C4-2B (cell line): ENCODE data around the gene CDC42SE2.

Source experiments
- ZFX ChIP-seq: fragments of 450-650 bp; IDR thresholded peaks from 2 replicates; pipeline ENCODE4 v1.6.1; 2017
- TF ChIP-seq, protein P1 (sequence below): fragments of 450-650 bp; conservative IDR thresholded peaks from 2 replicates; pipeline ENCODE4 v1.5.1; 2017; ENCODE audit warnings: mild to moderate bottlenecking

- TF ChIP-seq, protein P1, sequence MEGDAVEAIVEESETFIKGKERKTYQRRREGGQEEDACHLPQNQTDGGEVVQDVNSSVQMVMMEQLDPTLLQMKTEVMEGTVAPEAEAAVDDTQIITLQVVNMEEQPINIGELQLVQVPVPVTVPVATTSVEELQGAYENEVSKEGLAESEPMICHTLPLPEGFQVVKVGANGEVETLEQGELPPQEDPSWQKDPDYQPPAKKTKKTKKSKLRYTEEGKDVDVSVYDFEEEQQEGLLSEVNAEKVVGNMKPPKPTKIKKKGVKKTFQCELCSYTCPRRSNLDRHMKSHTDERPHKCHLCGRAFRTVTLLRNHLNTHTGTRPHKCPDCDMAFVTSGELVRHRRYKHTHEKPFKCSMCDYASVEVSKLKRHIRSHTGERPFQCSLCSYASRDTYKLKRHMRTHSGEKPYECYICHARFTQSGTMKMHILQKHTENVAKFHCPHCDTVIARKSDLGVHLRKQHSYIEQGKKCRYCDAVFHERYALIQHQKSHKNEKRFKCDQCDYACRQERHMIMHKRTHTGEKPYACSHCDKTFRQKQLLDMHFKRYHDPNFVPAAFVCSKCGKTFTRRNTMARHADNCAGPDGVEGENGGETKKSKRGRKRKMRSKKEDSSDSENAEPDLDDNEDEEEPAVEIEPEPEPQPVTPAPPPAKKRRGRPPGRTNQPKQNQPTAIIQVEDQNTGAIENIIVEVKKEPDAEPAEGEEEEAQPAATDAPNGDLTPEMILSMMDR: no peak
- no peak for TF ChIP-seq ZFX
Measured at GRCh38 chr5:131288328-131288727, 24.5 kb downstream of the CDC42SE2 start.
